IPS-18c (cell line): ENCODE data around the gene CENPH.
A peak's percentile ranks its signal among the peaks of the same experiment; 100 is the strongest.
"Not testable (repeated sequence)": the region's sequence is repeated elsewhere in the genome, so short reads cannot be mapped to it uniquely, and the experiment has no call there.

Experiments used
- H3K4me3 ChIP-seq: 2 replicates; pipeline ENCODE4 v1.7.0; 2013; ENCODE audit warnings: low read depth, mild to moderate bottlenecking, low read length, moderate library complexity; ENCODE audit not compliant: insufficient read depth
- H3K9me3 ChIP-seq: one replicate; pipeline ENCODE4 v1.6.1; 2013; ENCODE audit warnings: mild to moderate bottlenecking, low read length, moderate library complexity; ENCODE audit not compliant: control insufficient read depth, insufficient read depth

CENPH gene

GRCh38 chr5:69187342-69187741 lies 2.0 kb upstream of the CENPH start:
- Histone ChIP-seq H3K4me3 (no peak overlapping the region), H3K9me3 (no peaks in the 10 kb centered on the region)

- no peaks in the 10 kb centered on the region for H3K9me3 ChIP-seq
- H3K4me3 ChIP-seq = peak overlapping the region; percentile 68
Observed at GRCh38 chr5:69188811-69189161, 597 bp upstream of the CENPH start.

- H3K4me3 ChIP-seq = no peak overlapping the region
- peaks cover 2% of the 10 kb centered on the region for H3K9me3 ChIP-seq
Observed at GRCh38 chr5:69202497-69202896, 13.1 kb downstream of the CENPH start.

GRCh38 chr5:69206528-69207190 lies 17.3 kb downstream of the CENPH start:
- H3K9me3 ChIP-seq = no peaks in the 10 kb centered on the region
- H3K4me3 ChIP-seq = no peak overlapping the region

- no peaks in the 10 kb centered on the region for H3K9me3 ChIP-seq
- H3K4me3 ChIP-seq = no peak overlapping the region
Observed at GRCh38 chr5:69209602-69210001, 20.2 kb downstream of the CENPH start.

GRCh38 chr5:69211200-69211599 lies 21.8 kb downstream of the CENPH start:
- H3K4me3 ChIP-seq = no peak overlapping the region
- H3K9me3 ChIP-seq = no peaks in the 10 kb centered on the region

- Histone ChIP-seq H3K9me3 (no peaks in the 10 kb centered on the region), H3K4me3 (no peak overlapping the region)
Observed at GRCh38 chr5:69212022-69212421, 22.6 kb downstream of the CENPH start.

- H3K4me3 ChIP-seq = no peak overlapping the region
- no peaks in the 10 kb centered on the region for H3K9me3 ChIP-seq
Observed at GRCh38 chr5:69213513-69214215, 24.3 kb downstream of the CENPH start.

GRCh38 chr5:69217151-69217511 lies 27.7 kb downstream of the CENPH start:
- no peaks in the 10 kb centered on the region for H3K9me3 ChIP-seq
- H3K4me3 ChIP-seq = peak overlapping the region; percentile 20; the same call in 1 of the 2 replicates

GRCh38 chr5:69217548-69218526 lies 28.5 kb downstream of the CENPH start:
- H3K9me3 ChIP-seq = no peaks in the 10 kb centered on the region
- H3K4me3 ChIP-seq = peak overlapping the region; percentile 97

- Histone ChIP-seq H3K9me3 (no peaks in the 10 kb centered on the region), H3K4me3 (no peak overlapping the region)
Observed at GRCh38 chr5:69219939-69220338, 30.6 kb downstream of the CENPH start.

- H3K4me3 ChIP-seq, H3K9me3 ChIP-seq: not testable (repeated sequence)
Observed at GRCh38 chr5:69220371-69220770, 31.0 kb downstream of the CENPH start.

GRCh38 chr5:69220833-69221232 lies 31.4 kb downstream of the CENPH start:
- H3K9me3 ChIP-seq, H3K4me3 ChIP-seq: not testable (repeated sequence)

- H3K4me3 ChIP-seq = no peak overlapping the region
- H3K9me3 ChIP-seq = no peaks in the 10 kb centered on the region
Observed at GRCh38 chr5:69224520-69224919, 35.1 kb downstream of the CENPH start.

GRCh38 chr5:69225860-69226259 lies 36.5 kb downstream of the CENPH start:
- no peak overlapping the region for H3K4me3 ChIP-seq

GRCh38 chr5:69230181-69230580 lies 40.8 kb downstream of the CENPH start:
- Histone ChIP-seq H3K4me3 (no peak overlapping the region), H3K9me3 (no peaks in the 10 kb centered on the region)

More at GRCh38 chr5:69225860-69226259, 36.5 kb downstream of the CENPH start:
- no peaks in the 10 kb centered on the region for H3K9me3 ChIP-seq

- Histone ChIP-seq H3K4me3 (no peak overlapping the region), H3K9me3 (no peaks in the 10 kb centered on the region)
Observed at GRCh38 chr5:69231281-69231680, 41.9 kb downstream of the CENPH start.

GRCh38 chr5:69231851-69232250 lies 42.5 kb downstream of the CENPH start:
- Histone ChIP-seq H3K4me3 (no peak overlapping the region), H3K9me3 (no peaks in the 10 kb centered on the region)
